ENCODE measurements around the gene CHCHD3.
"Not testable (repeated sequence)": the region's sequence is repeated elsewhere in the genome, so short reads cannot be mapped to it uniquely, and the experiment has no call there.

CHCHD3 gene

DNA sequence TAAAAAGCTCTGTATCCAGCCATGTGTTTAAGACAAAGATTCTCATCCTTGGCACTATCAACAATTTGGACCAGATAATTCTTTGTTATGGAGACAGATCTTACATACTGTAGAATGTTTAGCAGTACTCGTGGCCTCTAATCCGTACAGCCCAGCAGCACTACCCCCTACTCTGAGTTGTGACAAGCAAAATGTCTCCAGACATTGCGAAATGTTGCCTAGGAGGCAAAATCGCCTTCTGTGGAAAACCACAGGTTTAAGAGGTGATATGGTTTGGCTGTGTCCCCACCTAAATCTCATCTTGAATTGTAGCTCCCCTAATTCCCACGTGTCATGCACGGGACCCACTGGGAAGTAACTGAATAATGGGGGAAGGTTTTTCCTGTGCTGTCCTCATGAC is 186.7 kb downstream of the CHCHD3 start:
- DNase-seq: no peak

DNA sequence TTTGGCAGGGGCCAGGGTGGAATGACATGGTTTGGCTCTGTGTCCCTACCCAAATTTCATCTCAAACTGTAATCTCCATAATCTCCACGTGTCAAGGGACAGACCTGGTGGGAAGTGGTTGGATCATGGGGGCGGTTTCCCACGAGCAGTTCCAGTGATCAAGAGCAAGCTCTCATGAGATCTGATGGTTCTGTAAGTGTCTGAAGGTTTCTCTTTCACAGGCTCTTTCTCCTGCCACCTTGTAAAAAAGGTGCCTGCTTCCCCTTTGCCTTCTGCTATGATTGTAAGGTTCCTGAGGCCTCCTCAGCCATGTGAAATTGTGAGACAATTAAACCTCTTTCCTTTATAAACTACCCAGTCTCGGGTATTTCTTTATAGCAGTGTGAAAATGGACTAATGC is 188.3 kb downstream of the CHCHD3 start:
- DNase-seq: no peak

DNA sequence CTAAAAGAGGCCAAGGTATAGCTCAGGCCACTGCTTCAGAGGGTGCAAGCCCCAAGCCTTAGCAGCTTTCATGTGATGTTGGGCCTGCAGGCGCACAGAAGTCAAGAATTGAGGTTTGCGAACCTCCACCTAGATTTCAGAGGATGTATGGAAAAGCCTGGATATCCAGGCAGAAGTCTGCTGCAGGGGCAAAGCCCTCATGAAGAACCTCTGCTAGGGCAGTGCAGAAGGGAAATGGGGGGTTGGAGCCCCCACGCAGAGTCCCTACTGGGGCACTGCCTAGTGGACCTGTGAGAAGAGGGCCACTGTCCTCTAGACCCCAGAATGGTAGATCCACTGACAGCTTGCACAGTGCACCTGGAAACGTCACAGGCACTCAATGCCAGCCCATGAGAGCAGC is 189.1 kb downstream of the CHCHD3 start:
- DNase-seq: not testable (repeated sequence)

DNA sequence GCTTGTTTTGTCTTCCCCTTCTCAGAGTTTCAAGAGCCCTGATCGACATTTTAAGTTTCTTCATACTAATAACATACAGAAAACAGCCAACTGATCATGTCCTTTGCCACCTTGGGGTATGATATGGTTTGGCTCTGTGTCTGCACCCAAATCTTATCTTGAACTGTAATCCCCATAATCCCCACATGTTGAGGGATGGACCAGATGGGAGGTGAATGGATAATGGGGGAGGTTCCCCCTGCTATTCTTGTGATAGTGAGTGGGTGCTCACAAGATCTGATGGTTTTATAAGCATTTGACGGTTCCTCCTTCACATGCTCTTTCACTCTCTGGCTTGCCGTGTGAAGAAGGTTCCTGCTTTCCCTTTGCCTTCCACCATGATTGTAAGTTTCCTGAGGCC is 190.3 kb downstream of the CHCHD3 start:
- no peak for DNase-seq

DNA sequence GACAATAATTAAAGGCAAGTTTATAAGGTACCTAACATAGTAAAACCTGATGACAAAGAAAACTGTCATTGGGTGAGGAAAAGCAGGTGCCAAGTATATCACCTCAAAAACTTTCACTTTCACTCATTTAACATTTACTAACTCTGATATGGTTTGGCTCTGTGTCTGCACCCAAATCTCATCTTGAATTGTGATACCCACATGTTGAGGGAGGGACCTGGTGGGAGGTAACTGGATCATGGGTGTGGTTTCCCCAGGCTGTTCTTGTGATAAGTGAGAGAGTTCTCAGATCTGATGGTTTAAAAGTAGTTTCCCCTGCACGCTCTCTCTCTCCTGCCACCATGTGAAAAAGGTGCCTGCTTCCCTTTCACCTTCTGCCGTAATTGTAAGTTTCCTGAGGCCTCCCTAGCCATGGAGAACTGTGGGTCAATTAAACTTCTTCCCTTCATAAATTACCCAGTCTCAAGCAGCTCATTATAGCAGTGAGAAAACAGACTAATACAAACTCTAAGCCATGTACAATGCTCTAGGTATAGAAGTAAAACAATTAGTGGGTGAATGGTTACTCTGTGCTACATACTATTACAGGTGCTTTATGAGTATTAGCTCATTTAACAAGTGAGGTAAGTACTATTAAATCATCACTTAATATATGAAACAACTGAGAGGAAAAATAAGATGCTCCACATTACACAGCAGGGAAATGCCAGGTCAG is 199.0 kb downstream of the CHCHD3 start:
- no peak for DNase-seq

DNA sequence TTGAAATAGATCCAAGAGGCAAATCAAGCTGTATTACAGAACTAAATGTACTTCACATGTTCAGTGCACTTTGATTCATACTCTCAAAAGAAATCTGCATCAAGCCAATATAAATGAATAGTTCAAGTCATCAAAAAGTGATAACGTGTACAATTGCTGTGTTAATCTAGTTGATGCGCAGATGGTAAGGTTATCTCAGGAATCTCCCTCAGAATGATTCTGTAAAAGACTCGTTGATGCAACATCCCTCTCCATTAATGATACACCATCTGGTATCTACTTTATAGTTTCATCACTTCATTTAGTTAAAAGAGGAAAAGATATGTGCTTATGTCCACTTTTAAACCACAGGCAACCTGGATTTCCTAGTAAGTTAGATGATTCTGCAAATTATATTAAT is 200.6 kb downstream of the CHCHD3 start:
- no peak for DNase-seq

DNA sequence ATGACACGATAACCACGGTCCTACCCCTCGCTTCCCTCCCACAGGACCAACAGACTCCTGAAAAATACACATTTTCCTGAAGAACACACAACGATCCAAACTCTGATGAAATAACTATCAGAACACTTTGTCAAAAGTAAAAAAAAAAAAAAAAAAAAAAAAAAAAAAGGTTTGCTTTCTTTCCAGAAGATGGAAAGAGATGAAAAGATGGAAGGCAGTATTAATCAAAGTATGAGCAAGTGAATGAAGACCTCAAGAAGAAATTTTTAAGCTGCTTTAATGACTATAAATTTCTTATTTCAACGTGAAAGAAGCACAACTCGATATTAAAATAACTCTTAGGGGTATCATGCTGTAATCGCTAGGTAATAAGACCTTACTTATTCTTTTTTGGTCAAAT is 202.3 kb downstream of the CHCHD3 start:
- no peak for DNase-seq

DNA sequence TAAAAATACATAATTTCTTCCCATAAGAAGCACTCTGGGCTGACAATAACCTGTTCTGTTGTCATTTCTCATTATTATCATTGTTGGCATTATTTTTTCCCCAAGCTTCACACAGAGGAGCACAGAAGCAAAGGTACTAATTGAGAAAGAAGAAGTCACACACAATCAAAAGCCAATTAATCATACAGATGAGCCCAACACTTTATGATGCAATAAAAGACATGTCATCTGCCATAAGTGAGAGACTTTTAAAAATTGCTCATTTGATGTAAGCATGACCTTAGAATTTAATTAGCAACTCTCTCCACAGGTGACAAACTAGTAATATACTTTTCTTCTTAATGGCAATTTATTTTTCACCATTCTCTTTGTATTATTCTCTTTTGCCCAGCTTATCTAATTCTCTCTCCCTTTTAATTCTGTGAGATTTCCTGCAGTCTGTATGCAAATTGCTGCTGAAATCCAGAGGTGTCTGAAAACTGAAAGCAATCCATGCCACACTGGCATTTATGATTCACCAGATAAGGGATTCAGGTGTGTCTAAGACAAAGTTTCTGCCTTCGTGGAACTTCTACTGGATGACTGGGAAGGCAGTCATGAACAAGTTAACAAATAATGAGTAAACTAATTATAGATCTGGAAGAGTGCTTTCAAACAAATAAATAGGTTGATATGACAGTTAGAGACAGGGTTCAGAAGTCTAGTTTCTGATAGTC is 203.5 kb downstream of the CHCHD3 start:
- DNase-seq: no peak

DNA sequence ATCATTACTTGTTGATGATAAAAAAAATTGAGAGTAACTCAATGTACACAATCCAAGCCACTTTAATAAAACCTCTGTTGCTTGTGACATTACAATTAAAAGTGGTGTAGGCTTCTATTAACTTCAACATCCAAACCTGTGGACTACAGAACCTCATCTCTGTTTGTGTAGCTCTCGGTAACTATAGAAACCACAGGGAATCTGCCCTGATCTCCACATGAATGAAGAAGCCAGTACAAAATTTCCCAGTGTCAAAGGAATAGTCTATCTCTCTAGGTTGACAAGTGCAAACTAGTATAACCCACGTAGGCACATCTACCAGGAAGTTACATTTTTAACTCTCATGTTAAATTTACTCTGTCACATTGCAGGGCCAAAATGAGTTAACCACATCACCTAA is 204.3 kb downstream of the CHCHD3 start:
- DNase-seq: no peak

DNA sequence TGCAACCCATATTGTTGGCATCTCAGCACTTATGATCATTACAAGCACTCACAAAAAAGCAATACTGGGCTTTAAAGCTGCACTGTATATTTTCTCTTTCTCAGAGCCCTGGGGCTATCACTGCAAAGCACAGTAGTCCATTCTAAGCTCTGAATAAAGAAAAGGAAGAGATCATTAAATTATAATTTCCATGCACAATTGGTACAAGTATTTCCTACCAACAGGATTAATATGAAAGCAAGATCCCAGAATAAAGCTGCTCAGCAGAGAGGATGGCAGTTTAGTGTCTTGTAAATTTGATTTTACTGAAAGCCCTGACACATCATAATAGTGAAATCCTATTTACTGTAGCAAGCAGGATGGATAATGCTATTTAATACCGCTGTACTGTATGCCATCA is 205.3 kb downstream of the CHCHD3 start:
- no peak for DNase-seq

DNA sequence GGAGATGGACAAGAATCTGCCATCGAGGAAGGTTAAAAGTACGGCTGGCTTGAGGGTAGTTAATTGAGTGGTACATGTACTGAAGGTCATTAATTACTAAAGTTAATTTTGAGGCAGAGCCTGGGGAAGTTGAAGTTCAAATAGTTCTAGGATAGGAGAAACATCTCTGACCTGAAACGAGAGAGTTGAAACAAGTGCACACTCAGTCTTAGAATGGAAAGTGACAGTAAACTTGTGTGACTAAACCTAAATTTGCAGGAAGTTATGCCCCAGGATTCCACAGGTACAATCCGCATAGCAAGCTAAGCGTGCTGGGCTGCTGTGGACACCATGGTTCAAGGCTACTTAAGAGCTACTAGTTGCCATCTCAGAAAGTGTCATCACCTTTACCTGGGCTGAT is 209.9 kb downstream of the CHCHD3 start:
- DNase-seq: no peak

DNA sequence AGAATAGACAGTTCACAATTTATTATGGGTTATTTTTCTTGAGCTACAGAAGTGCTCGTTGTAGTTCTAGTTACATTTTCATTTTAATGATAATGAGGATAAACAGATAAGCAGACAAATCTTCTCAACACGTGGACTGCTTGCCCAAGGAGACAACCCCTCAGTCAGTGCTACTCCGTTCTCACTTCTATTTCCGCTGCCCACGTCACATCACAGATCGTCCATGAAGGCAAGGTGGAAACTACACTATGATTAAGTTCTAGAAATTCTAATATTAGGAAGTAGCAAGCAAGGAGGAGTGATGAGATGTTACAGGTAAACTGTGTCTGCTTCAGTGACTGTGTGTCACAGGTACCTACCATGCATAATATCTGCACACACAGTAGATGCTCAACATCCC is 210.5 kb downstream of the CHCHD3 start:
- DNase-seq: no peak

DNA sequence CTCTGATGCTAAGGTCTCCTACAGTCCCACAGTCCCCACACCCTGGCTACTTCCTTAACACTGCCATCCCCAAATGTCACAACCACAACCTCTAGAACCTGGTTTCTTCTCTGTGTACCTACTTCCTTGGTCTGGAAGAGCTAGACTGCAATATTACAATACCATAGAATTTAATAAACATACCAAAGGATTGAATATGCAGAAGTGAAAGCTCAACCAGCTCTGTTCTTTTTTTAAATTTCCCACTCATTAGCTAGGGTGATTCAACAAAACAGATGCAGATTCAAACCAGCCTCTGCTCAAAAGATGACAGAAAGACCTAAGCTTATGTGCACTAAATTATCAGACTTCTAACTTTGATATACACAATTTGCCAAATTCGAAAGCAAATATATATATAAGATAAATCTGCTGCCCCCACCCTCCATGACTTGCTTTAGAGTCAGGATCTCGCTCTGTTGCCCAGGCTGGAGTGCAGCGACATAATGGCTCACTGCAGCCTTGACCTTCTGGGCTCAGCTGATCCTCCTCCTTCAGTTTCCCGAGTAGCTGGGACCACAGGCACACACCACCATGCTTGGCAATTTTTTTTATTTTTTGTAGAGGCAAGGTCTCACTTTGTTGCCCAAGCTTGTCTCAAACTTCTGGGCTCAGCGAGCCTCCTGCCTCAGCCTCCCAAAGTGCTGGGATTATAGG is 212.6 kb downstream of the CHCHD3 start:
- DNase-seq: no peak

DNA sequence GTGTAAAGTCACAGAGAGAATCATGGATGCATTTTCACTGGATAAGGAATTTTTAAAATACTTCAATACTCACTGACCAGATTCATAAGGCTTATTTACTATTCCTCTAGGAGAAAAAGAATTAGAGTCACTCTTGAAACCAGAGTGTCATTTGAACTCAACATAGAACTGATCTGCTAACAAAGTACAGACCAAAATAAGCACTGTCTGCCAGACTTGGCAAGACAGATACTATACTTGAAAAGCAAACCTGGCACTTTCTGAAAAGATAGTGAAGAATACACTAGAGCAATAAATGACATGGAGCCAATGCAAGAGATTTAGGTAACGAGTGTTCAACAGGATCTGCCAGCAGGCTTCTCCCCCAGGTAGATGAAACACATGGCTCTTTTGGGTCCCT is 215.3 kb downstream of the CHCHD3 start:
- DNase-seq: no peak

DNA sequence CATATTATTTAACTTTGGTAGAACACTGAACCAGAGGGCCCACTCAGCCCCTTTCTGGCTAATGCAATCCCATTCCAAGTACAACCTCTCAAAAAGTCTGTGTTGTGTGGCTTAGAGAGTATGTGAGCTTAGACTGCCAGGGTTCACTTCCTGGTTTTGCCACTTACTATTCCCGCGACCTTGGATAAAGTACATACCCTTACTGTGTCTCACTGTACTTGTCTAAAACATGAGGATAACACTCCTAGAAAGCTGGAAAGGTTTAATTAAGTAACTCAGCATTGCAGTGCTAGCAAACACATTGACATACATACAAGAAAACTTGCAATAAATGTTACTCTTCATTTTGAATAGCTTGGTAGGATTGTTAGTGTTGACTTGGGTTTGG is 215.8 kb downstream of the CHCHD3 start:
- no peak for DNase-seq

DNA sequence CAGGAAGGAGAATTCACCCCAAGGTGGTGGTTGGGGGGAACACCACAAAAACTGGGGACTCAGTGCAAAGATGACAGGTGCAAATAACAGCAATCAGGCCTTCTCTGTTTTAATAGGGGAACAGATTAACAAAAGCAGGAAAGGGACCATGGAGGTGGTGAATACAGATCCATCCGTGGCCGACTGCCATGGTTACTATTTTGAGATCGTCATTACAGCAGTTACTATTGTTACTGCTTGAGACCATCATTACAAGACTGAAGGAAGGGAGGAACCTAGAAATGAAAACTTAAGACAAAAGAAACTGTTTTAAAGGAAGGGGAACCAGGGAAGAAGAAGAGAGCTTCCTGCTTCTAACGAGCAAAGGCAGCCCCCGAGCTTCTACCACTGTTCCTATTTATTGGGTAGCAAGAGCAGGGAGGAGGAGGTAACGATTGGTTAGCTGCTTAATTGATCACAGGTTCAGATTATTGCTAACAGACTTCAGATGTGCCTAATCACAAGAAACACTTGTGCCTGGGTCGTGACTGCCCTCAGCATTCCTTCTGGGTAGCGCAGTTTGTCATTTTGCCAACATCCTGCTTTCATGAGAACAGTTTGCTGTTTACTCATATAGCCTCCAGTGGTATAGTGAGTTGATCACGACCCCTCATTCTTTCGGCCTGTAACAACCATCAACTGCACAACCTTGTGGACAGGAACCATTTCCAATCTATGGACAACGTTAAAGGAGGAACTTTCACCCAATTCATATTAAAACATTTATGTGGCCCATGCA is 216.3 kb downstream of the CHCHD3 start:
- no peak for DNase-seq

DNA sequence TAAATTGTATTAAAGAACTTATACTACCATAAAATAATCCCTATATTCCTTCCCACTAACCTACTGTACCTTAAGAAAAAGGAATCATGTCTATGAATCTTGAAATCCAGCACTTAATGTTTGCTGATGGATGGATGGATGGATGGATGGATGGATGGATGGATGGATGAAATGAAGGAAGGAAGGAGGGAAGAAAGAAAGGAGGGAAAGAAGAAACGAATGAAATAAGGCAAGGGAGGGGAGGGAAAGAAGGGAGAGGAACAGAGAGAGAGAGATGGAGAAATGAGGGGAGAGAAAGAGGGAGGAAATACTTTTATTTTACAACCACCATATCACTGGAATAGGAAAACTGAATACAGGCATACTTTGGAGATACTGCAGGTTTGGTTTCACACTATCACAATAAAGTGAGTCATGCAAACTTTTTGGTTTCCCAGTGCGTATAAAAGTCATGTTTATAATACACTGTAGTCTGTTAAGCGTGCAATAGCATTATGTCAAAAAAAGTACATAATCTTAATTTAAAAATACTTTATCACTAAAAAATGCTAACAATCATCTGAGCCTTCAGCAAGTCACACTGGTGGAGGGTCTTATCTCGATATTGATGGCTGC is 219.8 kb downstream of the CHCHD3 start:
- DNase-seq: no peak

DNA sequence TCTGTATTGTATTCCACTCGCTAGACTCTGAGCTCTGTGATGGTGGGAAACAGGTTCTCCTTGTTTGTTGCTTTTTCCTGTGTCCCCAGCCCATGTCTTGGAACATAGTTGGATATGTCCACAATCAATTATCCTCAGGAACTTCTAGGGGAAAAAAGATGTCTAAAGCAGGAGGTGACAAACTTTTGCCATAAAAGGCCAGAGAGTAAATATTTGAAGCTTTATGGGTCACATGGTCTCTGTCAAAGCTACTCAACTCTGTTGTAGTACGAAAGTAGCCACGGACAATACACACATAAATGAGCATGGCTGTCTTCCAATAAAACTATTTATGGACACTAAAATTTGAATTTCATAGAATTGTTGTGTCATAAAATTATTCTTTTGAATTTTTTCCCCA is 220.5 kb downstream of the CHCHD3 start:
- DNase-seq: no peak

DNA sequence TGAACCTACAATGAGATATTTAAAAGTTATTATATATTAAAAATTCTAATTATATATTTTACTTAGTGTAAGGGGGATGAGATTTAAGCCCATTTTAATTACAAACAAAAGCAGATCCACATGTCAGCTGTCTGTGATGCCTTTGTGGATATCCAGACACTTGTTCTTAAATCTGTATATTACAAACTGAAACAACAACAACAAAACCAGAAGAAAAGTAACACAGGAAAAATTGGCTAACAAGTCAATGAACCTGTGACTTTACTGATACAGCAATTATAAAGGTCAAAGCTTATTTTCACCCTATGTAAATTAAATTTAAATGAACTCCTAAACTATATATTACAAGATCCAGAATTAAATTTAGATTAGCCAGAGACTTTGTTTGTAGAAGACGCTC is 222.7 kb downstream of the CHCHD3 start:
- no peak for DNase-seq

DNA sequence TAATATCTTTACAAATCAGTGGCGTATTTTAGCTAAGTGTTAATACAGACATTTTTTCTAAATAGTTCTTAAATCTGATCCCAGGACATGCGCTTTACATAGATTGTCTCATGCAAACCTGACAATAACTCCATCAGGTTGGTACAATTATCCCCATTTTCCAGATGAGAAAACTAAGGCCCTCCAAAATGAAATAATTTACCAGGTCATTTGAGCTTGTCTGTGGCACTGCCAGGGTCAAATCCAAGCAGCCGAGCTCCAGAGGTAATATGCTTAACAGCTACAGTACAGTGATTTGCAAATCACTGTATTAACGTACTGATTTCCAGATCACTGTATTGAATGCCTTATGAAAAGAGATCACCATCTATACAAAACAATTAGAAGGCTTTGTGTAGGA is 223.1 kb downstream of the CHCHD3 start:
- no peak for DNase-seq

DNA sequence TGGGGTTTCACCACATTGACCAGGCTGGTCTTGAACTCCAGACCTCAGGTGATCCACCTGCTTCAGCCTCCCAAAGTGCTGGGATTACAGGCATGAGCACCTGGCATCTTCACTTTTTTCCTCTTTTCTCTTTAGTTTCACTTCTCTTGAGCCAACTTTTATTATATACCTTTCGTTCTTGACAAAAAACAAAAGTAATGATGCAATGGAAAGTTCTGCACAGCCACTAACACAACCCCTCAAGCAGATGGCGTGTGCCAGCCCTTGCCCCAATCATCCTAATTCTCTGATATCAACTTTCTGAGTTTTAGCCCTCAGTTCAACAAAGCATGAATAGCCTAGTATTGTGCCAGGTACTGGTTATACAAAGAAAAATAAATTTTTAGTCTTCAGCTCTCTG is 223.6 kb downstream of the CHCHD3 start:
- DNase-seq: no peak

DNA sequence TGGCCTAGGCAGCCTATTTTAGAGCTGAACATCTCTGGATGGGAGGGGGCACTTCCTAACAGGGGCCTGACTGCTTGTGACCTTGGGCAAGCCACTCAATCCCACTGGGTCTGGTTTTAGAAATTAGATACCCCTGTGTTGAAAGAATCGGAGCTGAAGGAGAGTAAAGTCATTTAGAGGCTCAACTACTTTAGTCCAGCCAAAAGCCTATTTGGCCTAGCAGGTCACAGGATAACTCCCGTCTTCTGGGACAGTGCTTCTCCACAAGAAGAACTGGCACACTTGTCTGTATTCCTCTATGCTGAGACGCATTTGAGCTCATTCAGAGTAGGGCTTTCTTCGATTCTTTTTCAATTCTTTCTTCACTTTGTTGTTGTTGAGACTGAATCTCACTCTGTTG is 224.2 kb downstream of the CHCHD3 start:
- DNase-seq: no peak

DNA sequence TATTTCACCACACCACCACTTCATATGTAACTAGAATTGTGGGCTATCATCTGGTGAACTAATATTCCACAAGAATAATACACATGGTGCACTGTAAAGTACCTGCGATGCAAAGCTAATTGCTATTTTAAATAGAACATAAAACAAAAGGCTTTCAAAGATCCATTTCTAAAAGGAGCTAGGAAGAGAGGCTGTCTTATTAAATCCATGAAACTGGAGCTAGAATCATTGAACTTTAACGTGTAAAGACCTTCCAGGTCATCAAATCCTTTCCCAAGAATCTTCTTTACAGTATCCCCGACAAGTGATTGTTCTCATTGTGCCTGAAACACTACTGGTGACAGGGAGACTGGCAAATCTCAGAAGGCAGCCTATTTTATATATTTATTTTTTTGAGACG is 224.9 kb downstream of the CHCHD3 start:
- DNase-seq: no peak
